HFFc6 (cell line): ENCODE data around the gene RAD51B. TPM values are rescaled to one million over a fixed set of nuclear protein-coding genes. Genes with fewer than 3 reads are reported as not detected.

Experiments used
- DNase-seq: peaks from one replicate; pipeline ENCODE4 v3.0.0-alpha.2; 2018
- H3K27ac Mint-ChIP-seq: 2 replicates; pipeline ENCODE4 v1.8.0; 2020; ENCODE audit warnings: mild to moderate bottlenecking, mixed read lengths
- H3K27me3 Mint-ChIP-seq: 2 replicates; pipeline ENCODE4 v1.8.0; 2021; ENCODE audit warnings: mild to moderate bottlenecking, moderate library complexity, mixed read lengths; ENCODE audit not compliant: insufficient read depth
- H3K36me3 Mint-ChIP-seq: 2 replicates; pipeline ENCODE4 v1.8.0; 2021; ENCODE audit warnings: low read depth, mixed read lengths
- H3K4me1 Mint-ChIP-seq: 2 replicates; pipeline ENCODE4 v1.8.0; 2020; ENCODE audit warnings: low read depth, mixed read lengths
- H3K4me3 Mint-ChIP-seq: 2 replicates; pipeline ENCODE4 v1.8.0; 2020; ENCODE audit warnings: mild to moderate bottlenecking, moderate library complexity, mixed read lengths
- H3K9me3 Mint-ChIP-seq: 2 replicates; pipeline ENCODE4 v1.8.0; 2020; ENCODE audit warnings: mild to moderate bottlenecking, mixed read lengths
- CTCF ChIP-seq: fragments of 200-600 bp; sonication (generic); IDR thresholded peaks from 2 replicates; pipeline ENCODE4 v1.5.0; 2021; ENCODE audit warnings: antibody characterized with exemption, mild to moderate bottlenecking
- total RNA-seq, 6 experiments: library from RNA; stranded (reverse); fragmentation: NEBNext Ultra II Directional; extraction: Animal tissue kit (Norgen Biotek cat#: 25700); gene quantifications; 2 replicates in 1 of 6; 3 replicates in 5 of 6; pipeline ENCODE4 v1.2.3, GENCODE V29; 2021

The RAD51B gene
- total RNA-seq, 6 experiments from 2014 or later, result 7.1 to 12.4 (median 9.6) TPM

DNA sequence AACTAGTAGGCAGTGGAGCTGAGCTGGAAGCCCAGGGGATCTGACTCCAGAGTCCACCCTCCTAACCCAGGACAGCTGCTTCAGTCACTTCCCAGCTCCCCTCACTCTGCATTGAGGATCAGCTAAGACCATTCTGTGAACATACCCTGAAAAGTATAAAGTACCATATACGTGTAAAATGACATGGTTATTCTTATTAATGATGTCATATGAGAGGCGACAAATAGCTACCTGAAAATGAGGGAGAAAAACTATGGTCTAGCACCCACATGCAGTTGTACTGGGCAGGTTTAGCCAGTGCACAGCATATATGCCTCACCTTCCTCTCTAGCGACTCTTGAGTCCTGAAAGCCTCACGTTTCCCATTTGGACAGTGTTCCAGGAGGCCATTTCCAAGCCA is 461.9 kb downstream of the RAD51B start:
- Mint-ChIP-seq H3K27me3 (no peaks in the 10 kb centered on the region; the same call in 1 of the 2 replicates), H3K4me1 (peaks cover 25% of the 10 kb centered on the region), H3K4me3 (no peak overlapping the region), H3K27ac (no peak overlapping the region), H3K36me3 (no peaks in the 10 kb centered on the region), H3K9me3 (no peaks in the 10 kb centered on the region)
- no peak for TF ChIP-seq CTCF
- DNase-seq, result no peak

DNA sequence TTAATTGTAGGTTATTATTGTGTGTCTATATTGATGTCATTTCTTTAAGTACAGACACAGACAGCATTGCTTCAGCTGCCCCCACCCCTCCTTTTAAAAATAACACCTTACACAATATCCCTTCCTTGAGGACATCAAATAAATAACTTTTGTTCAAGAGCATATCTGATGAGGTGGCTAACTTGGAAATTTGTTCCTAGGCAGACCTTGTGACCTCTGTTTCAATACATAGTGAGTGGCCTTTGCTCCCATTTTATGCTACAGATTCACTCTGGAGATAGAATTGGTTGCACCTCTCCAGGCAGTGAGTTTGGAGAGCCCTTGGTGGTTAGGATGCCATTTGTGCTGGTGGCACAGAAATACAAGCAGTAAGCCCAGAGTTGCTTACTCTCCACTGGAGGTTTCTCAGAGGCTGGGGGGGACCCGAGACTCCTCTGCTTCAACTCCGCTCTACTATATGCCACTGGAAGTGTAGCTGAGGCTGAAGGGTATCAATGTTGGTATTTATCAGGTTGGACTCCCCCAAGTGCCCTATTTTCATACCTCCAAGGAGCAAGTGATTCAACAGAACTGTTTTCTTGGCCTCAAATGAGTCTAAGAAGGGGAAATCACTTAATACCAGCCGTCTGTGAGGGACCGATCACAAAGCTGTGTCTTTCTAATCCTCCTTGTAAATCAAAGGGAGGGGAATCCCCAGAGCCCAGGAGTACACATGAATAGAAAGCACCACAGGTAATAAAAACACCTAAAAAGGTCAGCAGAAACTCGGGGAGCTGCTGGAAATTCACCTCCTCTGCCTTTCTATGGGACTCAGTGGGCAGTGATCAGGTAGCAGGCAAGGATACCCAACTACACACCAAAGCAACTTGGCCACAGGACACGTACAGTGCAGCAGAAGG is 463.1 kb downstream of the RAD51B start:
- DNase-seq, result no peak
- no peak for TF ChIP-seq CTCF
- no peaks in the 10 kb centered on the region for H3K9me3 Mint-ChIP-seq
- H3K27me3 Mint-ChIP-seq, result no peaks in the 10 kb centered on the region; the same call in 1 of the 2 replicates
- no peak overlapping the region for H3K27ac Mint-ChIP-seq
- H3K36me3 Mint-ChIP-seq, result no peaks in the 10 kb centered on the region
- no peak overlapping the region for H3K4me3 Mint-ChIP-seq
- H3K4me1 Mint-ChIP-seq, result peaks cover 32% of the 10 kb centered on the region

DNA sequence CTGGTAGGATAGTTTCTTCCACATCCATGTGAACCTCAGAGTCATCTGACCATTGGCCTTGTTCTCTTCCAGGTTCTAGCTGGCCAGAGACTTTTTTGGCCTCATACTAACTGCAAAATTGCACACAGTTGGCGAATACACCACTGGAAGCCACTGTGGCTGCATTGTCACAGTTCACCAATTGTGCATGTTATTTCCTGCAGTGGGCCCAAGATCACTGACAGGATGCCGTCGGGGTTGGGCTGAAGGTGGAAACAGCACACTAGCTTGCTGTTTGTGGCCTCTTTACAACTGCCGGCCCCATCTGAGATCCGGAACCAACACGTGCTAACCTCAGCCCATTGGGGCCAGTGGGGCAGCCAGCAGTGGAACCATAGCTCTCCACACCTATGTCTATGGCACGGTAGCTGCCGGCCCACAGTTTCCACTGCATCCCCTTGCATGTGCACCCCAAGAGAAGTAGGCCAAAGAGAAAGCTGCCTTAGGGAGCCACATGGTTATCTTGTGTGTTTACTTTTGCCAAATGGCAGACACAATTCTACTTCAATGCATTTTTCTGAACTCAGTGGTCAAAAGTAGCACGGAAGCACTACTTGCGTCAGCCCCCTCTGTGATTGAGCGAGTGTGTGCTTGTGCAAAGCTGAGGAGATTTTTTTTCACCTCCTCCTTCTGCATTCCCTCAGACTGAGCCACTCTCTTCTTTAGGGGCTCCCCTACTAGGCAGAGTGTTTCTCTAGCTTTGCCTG is 464.0 kb downstream of the RAD51B start:
- H3K36me3 Mint-ChIP-seq, result no peaks in the 10 kb centered on the region
- no peaks in the 10 kb centered on the region; the same call in 1 of the 2 replicates for H3K27me3 Mint-ChIP-seq
- H3K4me3 Mint-ChIP-seq, result no peak overlapping the region
- no peak for TF ChIP-seq CTCF
- peaks cover 26% of the 10 kb centered on the region for H3K4me1 Mint-ChIP-seq
- no peaks in the 10 kb centered on the region for H3K9me3 Mint-ChIP-seq
- DNase-seq, result no peak
- H3K27ac Mint-ChIP-seq, result no peak overlapping the region

GRCh38 chr14:68284333-68284732 is 464.8 kb downstream of the RAD51B start:
- Mint-ChIP-seq H3K27ac (no peak overlapping the region), H3K4me1 (peaks cover 19% of the 10 kb centered on the region), H3K4me3 (no peak overlapping the region)

GRCh38 chr14:68284834-68285233 is 465.3 kb downstream of the RAD51B start:
- H3K4me3 Mint-ChIP-seq, result no peak overlapping the region
- H3K36me3 Mint-ChIP-seq, result no peaks in the 10 kb centered on the region
- no peak for DNase-seq
- H3K27ac Mint-ChIP-seq, result no peak overlapping the region
- peaks cover 19% of the 10 kb centered on the region for H3K4me1 Mint-ChIP-seq
- H3K9me3 Mint-ChIP-seq, result no peaks in the 10 kb centered on the region
- no peaks in the 10 kb centered on the region; the same call in 1 of the 2 replicates for H3K27me3 Mint-ChIP-seq
- TF ChIP-seq CTCF, result no peak

More at GRCh38 chr14:68284333-68284732, 464.8 kb downstream of the RAD51B start:
- Mint-ChIP-seq H3K27me3 (no peaks in the 10 kb centered on the region; the same call in 1 of the 2 replicates), H3K36me3 (no peaks in the 10 kb centered on the region), H3K9me3 (no peaks in the 10 kb centered on the region)
- TF ChIP-seq CTCF, result no peak
- no peak for DNase-seq
